Smooth muscle cell (in vitro differentiated cells): ENCODE results near the gene FRY. TPM values are rescaled to one million over a fixed set of nuclear protein-coding genes. Genes with fewer than 3 reads are reported as not detected.

Experiments used
- DNase-seq: peaks from one replicate; lab custom pipeline; 2025; ENCODE audit not compliant: unreplicated experiment; lab: John Stamatoyannopoulos, UW
- H2AFZ ChIP-seq: fragments of 200-600 bp; sonication (generic); 2 replicates; pipeline ENCODE4 v1.6.0; 2016; ENCODE audit warnings: antibody characterized with exemption, low read depth, mild to moderate bottlenecking
- H3F3A ChIP-seq: fragments of 200-600 bp; sonication (generic); 2 replicates; pipeline ENCODE4 v1.6.0; 2017; ENCODE audit warnings: antibody characterized with exemption, low read depth
- H3K27ac ChIP-seq: fragments of 200-600 bp; sonication (generic); 2 replicates; pipeline ENCODE4 v1.5.1; 2016; ENCODE audit warnings: low read depth, mild to moderate bottlenecking
- H3K27me3 ChIP-seq: fragments of 200-600 bp; sonication (generic); 2 replicates; pipeline ENCODE4 v1.6.1; 2016; ENCODE audit warnings: low read depth, mild to moderate bottlenecking
- H3K36me3 ChIP-seq: fragments of 200-600 bp; sonication (generic); 2 replicates; pipeline ENCODE4 v1.5.1; 2016; ENCODE audit warnings: low read depth
- H3K4me1 ChIP-seq: fragments of 200-600 bp; sonication (generic); 2 replicates; pipeline ENCODE4 v1.5.1; 2016; ENCODE audit warnings: low read depth
- H3K4me2 ChIP-seq: fragments of 200-600 bp; sonication (generic); 2 replicates; pipeline ENCODE4 v1.6.0; 2016; ENCODE audit warnings: mild to moderate bottlenecking
- H3K4me3 ChIP-seq: fragments of 200-600 bp; sonication (generic); 2 replicates; pipeline ENCODE4 v1.5.1; 2016; ENCODE audit warnings: mild to moderate bottlenecking
- H3K79me2 ChIP-seq: fragments of 200-600 bp; sonication (generic); 2 replicates; pipeline ENCODE4 v1.6.0; 2016; ENCODE audit warnings: low read depth, mild to moderate bottlenecking
- H3K9ac ChIP-seq: fragments of 200-600 bp; sonication (generic); 2 replicates; pipeline ENCODE4 v1.6.0; 2016; ENCODE audit warnings: low read depth
- H3K9me3 ChIP-seq: fragments of 200-600 bp; sonication (generic); replicated peaks from 2 replicates; pipeline ENCODE4 v1.5.1; 2016; ENCODE audit warnings: low read depth
- H4K20me1 ChIP-seq: fragments of 200-600 bp; sonication (generic); 2 replicates; pipeline ENCODE4 v1.6.0; 2016; ENCODE audit warnings: low read depth
- WGBS: methylation state at CpG from one replicate; pipeline ENCODE4 v1.1.7; 2016; ENCODE audit warnings: low lambda C conversion rate; 5-methylcytosine and 5-hydroxymethylcytosine counted together
- polyA plus RNA-seq: library from polyadenylated mRNA; unstranded; fragments of >200 nt; fragmentation: Nextera tagmentation; extraction: Ambion mirVana; gene quantifications from 2 replicates; pipeline ENCODE4 v1.2.1, GENCODE V29; 2016
- total RNA-seq: library from RNA; depleted of rRNA; stranded (reverse); fragments of >200 nt; gene quantifications from 2 replicates; pipeline ENCODE4 v1.2.3, GENCODE V29; 2014
- TF ChIP-seq, protein P1 (sequence below): fragments of 200-600 bp; sonication (generic); IDR thresholded peaks from 2 replicates; pipeline ENCODE4 v1.5.1; 2017; ENCODE audit warnings: borderline replicate concordance, mild to moderate bottlenecking, antibody characterized with exemption; ENCODE audit not compliant: insufficient read depth, poor library complexity, severe bottlenecking

Gene FRY
- total and polyA plus RNA-seq, 2 experiments from 2014 or later: 1.1 to 3.2 TPM

DNA sequence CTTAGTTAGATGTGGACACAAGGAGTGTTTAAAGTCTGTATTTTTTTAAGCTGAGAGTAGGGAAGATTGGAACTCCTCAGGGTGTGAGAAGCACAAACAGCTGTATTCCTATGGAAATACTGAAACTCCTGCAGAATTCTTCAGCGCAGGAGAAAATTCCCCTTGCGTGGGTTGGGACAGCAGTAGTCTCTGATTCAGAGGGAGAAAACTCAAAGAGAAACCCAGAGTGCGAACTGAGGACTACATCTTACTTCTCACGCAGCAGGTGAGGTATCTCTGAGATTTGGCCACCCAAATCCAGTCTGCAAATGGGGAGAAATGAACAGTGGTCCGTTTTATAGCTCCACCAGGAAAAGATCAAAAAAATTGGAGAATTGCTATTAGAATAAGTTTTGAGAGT lies 60.9 kb downstream of the FRY start:
- Histone ChIP-seq H3K4me3 (no peak overlapping the region), H2AFZ (no peak overlapping the region), H4K20me1 (no peaks in the 10 kb centered on the region), H3K4me2 (no peak overlapping the region), H3K27me3 (no peaks in the 10 kb centered on the region), H3K4me1 (peaks cover 12% of the 10 kb centered on the region), H3K9ac (no peak overlapping the region), H3K36me3 (no peaks in the 10 kb centered on the region), H3K79me2 (no peaks in the 10 kb centered on the region), H3K9me3 (no peaks in the 10 kb centered on the region), H3F3A (no peaks in the 10 kb centered on the region), H3K27ac (no peak overlapping the region)
- TF ChIP-seq, protein P1, sequence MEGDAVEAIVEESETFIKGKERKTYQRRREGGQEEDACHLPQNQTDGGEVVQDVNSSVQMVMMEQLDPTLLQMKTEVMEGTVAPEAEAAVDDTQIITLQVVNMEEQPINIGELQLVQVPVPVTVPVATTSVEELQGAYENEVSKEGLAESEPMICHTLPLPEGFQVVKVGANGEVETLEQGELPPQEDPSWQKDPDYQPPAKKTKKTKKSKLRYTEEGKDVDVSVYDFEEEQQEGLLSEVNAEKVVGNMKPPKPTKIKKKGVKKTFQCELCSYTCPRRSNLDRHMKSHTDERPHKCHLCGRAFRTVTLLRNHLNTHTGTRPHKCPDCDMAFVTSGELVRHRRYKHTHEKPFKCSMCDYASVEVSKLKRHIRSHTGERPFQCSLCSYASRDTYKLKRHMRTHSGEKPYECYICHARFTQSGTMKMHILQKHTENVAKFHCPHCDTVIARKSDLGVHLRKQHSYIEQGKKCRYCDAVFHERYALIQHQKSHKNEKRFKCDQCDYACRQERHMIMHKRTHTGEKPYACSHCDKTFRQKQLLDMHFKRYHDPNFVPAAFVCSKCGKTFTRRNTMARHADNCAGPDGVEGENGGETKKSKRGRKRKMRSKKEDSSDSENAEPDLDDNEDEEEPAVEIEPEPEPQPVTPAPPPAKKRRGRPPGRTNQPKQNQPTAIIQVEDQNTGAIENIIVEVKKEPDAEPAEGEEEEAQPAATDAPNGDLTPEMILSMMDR: no peak
- 84% methylated on average over 5 of the region's 5 CpGs for WGBS
- no peak for DNase-seq

DNA sequence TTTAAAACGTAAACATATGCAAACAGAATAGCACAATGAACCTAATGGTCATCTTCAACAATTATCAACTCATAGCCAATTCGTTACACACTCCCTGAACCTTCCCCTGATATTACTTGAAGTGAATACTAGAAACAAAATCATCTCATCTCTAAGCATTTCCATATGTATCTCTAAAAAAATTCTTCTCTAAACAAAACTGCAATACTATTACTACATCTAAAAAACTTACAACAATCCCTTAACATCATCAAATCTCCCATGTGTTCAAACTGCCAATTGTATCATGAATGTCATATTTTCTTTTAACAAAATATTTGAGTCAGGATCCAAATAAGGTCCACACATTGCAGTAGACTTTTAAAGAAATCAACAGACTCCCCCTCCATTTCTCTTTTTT lies 61.4 kb downstream of the FRY start:
- Histone ChIP-seq H3F3A (no peaks in the 10 kb centered on the region), H3K36me3 (no peaks in the 10 kb centered on the region), H2AFZ (no peak overlapping the region), H3K27ac (no peak overlapping the region), H3K4me1 (peaks cover 9% of the 10 kb centered on the region), H3K9ac (no peak overlapping the region), H3K79me2 (no peaks in the 10 kb centered on the region), H3K27me3 (no peaks in the 10 kb centered on the region), H3K4me2 (no peak overlapping the region), H3K4me3 (no peak overlapping the region), H3K9me3 (no peaks in the 10 kb centered on the region), H4K20me1 (no peaks in the 10 kb centered on the region)
- TF ChIP-seq, protein P1: no peak
- DNase-seq: no peak
- 87% methylated on average over 2 of the region's 2 CpGs for WGBS

GRCh38 chr13:32098272-32098671 lies 66.7 kb downstream of the FRY start:
- Histone ChIP-seq H3K79me2 (no peaks in the 10 kb centered on the region), H3K27me3 (no peaks in the 10 kb centered on the region), H3F3A (no peaks in the 10 kb centered on the region), H3K27ac (no peak overlapping the region), H2AFZ (no peak overlapping the region), H4K20me1 (no peaks in the 10 kb centered on the region), H3K4me2 (no peak overlapping the region), H3K9ac (no peak overlapping the region), H3K4me1 (no peaks in the 10 kb centered on the region), H3K9me3 (no peaks in the 10 kb centered on the region), H3K36me3 (no peaks in the 10 kb centered on the region), H3K4me3 (no peak overlapping the region)
- TF ChIP-seq, protein P1: no peak
- no peak for DNase-seq
- 85% methylated on average over 3 of the region's 3 CpGs for WGBS

DNA sequence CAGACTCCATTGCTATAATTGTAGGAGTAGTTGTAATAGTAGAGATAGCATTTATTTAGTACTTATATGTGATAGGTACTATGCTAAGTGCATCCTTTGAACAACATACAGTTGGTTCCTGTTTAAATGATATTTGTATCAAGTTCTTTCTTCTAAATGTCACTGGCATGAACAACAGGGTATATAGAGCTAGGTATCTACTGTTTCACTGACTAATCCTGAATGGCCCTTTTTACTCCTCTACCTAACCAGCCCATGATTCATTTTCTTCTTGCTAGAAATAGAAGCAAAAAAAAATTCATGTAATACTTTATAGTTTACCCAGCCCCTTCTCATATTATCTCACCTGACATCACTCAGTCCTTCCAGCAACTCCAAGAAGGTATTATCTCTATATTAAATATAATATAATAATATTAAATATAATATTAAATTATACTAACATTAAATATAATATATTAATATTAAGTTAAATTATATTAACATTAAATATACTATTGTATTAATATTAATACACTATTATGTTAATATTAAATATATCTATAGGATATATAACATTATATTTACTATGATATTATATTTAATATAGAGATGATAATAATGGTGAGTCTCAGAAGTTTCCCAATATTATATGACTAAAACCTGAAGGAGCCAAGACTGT lies 74.2 kb downstream of the FRY start:
- TF ChIP-seq, protein P1: no peak
- DNase-seq: no peak
- Histone ChIP-seq H2AFZ (no peak overlapping the region), H3K9ac (no peak overlapping the region), H3K27me3 (no peaks in the 10 kb centered on the region), H3F3A (no peaks in the 10 kb centered on the region), H3K4me3 (no peak overlapping the region), H4K20me1 (no peaks in the 10 kb centered on the region), H3K4me1 (no peaks in the 10 kb centered on the region), H3K79me2 (no peaks in the 10 kb centered on the region), H3K4me2 (no peak overlapping the region), H3K36me3 (no peaks in the 10 kb centered on the region), H3K9me3 (no peaks in the 10 kb centered on the region), H3K27ac (no peak overlapping the region)
